ENCODE measurements around the gene GASK1A. TPM values are rescaled to one million over a fixed set of nuclear protein-coding genes. Genes with fewer than 3 reads are reported as not detected.

The GASK1A gene
- total and polyA plus RNA-seq, 2 of the 4 experiments (the other 2 are of a cell fraction): 0.18 to 0.19 TPM

GRCh38 chr3:42984701-42985100, 5.6 kb downstream of the GASK1A start:
- H3K18ac ChIP-seq (ENCODE audit: low read depth, low read length): no peak overlapping the region
- no peaks in the 10 kb centered on the region for H3K9me1 ChIP-seq (ENCODE audit: insufficient read depth, low read length)

More at GRCh38 chr3:42984701-42985100, 5.6 kb downstream of the GASK1A start:
- Histone ChIP-seq H2BK15ac (ENCODE audit: low read depth, low read length) (no peak overlapping the region), H4K5ac (ENCODE audit: low read depth, low read length) (no peak overlapping the region), H2BK20ac (ENCODE audit: low read depth, low read length) (no peak overlapping the region), H3K14ac (replicated peaks; ENCODE audit: low read depth, low read length) (no peak overlapping the region), H3K56ac (ENCODE audit: extremely low read depth, insufficient read depth, low read length) (no peak overlapping the region), H2AK5ac (ENCODE audit: low read depth, low read length) (no peak overlapping the region), H2BK5ac (ENCODE audit: low read depth, low read length, poor library complexity, severe bottlenecking) (no peak overlapping the region), H3K36me3 (ENCODE audit: control insufficient read depth, insufficient read depth, low read length) (no peaks in the 10 kb centered on the region), H4K20me1 (ENCODE audit: insufficient read depth, low read length) (no peaks in the 10 kb centered on the region), H3K23ac (ENCODE audit: low read depth, low read length) (no peak overlapping the region), H3K4me2 (ENCODE audit: low read depth, low read length) (no peak overlapping the region), H3K79me1 (ENCODE audit: low read depth in 1 of 2, low read length in 2 of 2) (no peaks in the 10 kb centered on the region), H4K8ac (ENCODE audit: low read depth in 2 of 2, low read length in 2 of 2) (no peak overlapping the region), H3K9me3 (ENCODE audit: control insufficient read depth, insufficient read depth, low read length) (no peaks in the 10 kb centered on the region), H4K91ac (ENCODE audit: insufficient read depth, low read depth, low read length) (no peak overlapping the region), H3K27ac (ENCODE audit: insufficient read depth, low read length) (no peak overlapping the region), H3K9ac (ENCODE audit: low read depth, low read length) (no peak overlapping the region), H2BK120ac (ENCODE audit: low read depth, low read length) (no peak overlapping the region), H3K4me1 (ENCODE audit: control insufficient read depth, insufficient read depth, low read length) (no peaks in the 10 kb centered on the region), H2AK9ac (replicated peaks; ENCODE audit: low read depth, low read length, poor library complexity) (no peak overlapping the region), H3K4ac (ENCODE audit: low read depth, low read length) (no peak overlapping the region), H2AFZ (replicated peaks; ENCODE audit: low read length, poor library complexity) (no peak overlapping the region), H3K4me3 (ENCODE audit: insufficient read depth, low read depth, low read length) (no peak overlapping the region), H3K27me3 (ENCODE audit: control insufficient read depth, insufficient read depth, low read length) (peaks cover 30% of the 10 kb centered on the region)
- CTCF ChIA-PET: interaction anchor here (1.2 kb wide), 1 partner anchor 23 kb away, joined by 3 read pairs; no protein-coding TSS in a partner anchor
- DNase-seq: no peak
- in situ Hi-C loops (cut with MboI; ENCODE audit: low sequenced_read_pairs): no loop called here
- 39% methylated on average over 2 of the region's 4 CpGs; no CpG with 5 or more reads in 1 of the 2 experiments for WGBS, 2 experiments (ENCODE audit: extremely low coverage in 2 of 2, insufficient read length in 1 of 2)
- dilution Hi-C loops (cut with HindIII; ENCODE audit: low sequenced_read_pairs, unreplicated experiment): no loop called here
- BruUV-seq (replicated peaks): no TSS peak
- POLR2A ChIA-PET (ENCODE audit: unreplicated experiment): no interaction called here
- ATAC-seq (ENCODE audit: low read depth): no peak
- TF ChIP-seq RFX5 (IDR thresholded peaks at IDR 0.05; ENCODE audit: low read depth, low read length): no peak
- no peak for TF ChIP-seq ELK1 (IDR thresholded peaks at IDR 0.05; ENCODE audit: borderline replicate concordance, low read depth, low read length)
- TF ChIP-seq MXI1 (IDR thresholded peaks at IDR 0.05; ENCODE audit: borderline replicate concordance, low read depth, low read length): no peak
- no peak for TF ChIP-seq CHD1 (IDR thresholded peaks at IDR 0.05; ENCODE audit: low read depth, low read length)
- TF ChIP-seq MAZ (IDR thresholded peaks at IDR 0.05; ENCODE audit: borderline replicate concordance, low read depth, low read length): no peak
- TF ChIP-seq RCOR1 (IDR thresholded peaks at IDR 0.05; ENCODE audit: insufficient replicate concordance, low read length): no peak
- no peak for TF ChIP-seq CTCF (conservative IDR thresholded peaks at IDR 0.05; ENCODE audit: low read depth, low read length)
- TF ChIP-seq SMC3 (IDR thresholded peaks at IDR 0.05; ENCODE audit: low read depth, low read length): no peak
- TF ChIP-seq NFE2L2 (IDR thresholded peaks at IDR 0.05; ENCODE audit: low read depth, low read length): no peak
- TF ChIP-seq RAD21 (IDR thresholded peaks at IDR 0.05; ENCODE audit: low read length): no peak
- TF ChIP-seq BHLHE40 (IDR thresholded peaks at IDR 0.05; ENCODE audit: low read depth, low read length): no peak
- no peak for TF ChIP-seq USF2 (IDR thresholded peaks at IDR 0.05; ENCODE audit: low read depth, low read length)
- no peak for TF ChIP-seq CEBPB (IDR thresholded peaks at IDR 0.05; ENCODE audit: low read depth, low read length)
- no peak for TF ChIP-seq MAFK (IDR thresholded peaks at IDR 0.05; ENCODE audit: low read depth, low read length)
- TF ChIP-seq FOS (IDR thresholded peaks at IDR 0.05; ENCODE audit: low read depth, low read length): no peak
- TF ChIP-seq POLR2A (IDR thresholded peaks at IDR 0.05; ENCODE audit: low read depth, low read length): no peak
- intact Hi-C loops (cut with micrococcal nuclease): no loop called here

Data from IMR-90 (cell line).